DND-41 (cell line): ENCODE measurements around the gene PDCD5.
A peak's percentile ranks its signal among the peaks of the same experiment; 100 is the strongest.

Experiments used
- ATAC-seq: fragments of 200-7000 bp; cut with Tn5 transposase; 3 replicates; pipeline ENCODE4 v1.9.1; 2021; ENCODE audit warnings: low read depth; ENCODE audit not compliant: insufficient read depth
- DNase-seq: peaks from one replicate; pipeline ENCODE4 v3.0.0-alpha.2; 2020
- H2AFZ ChIP-seq: 2 replicates; pipeline ENCODE4 v1.6.0; 2012; ENCODE audit warnings: low read depth, low read length
- H3K27ac ChIP-seq: 2 replicates; pipeline ENCODE4 v1.5.1; 2012; ENCODE audit warnings: low read length, inconsistent platforms
- H3K27me3 ChIP-seq: fragments of 200-600 bp; sonication (generic); 2 replicates; pipeline ENCODE4 v1.6.0; 2012; ENCODE audit warnings: low read length, mild to moderate bottlenecking, inconsistent platforms; ENCODE audit not compliant: insufficient read depth, poor library complexity
- H3K36me3 ChIP-seq: 2 replicates; pipeline ENCODE4 v1.5.1; 2012; ENCODE audit warnings: low read length, inconsistent platforms; ENCODE audit not compliant: insufficient read depth
- H3K4me1 ChIP-seq: 2 replicates; pipeline ENCODE4 v1.5.1; 2012; ENCODE audit warnings: mild to moderate bottlenecking, low read length; ENCODE audit not compliant: insufficient read depth
- H3K4me2 ChIP-seq: 2 replicates; pipeline ENCODE4 v1.6.0; 2012; ENCODE audit warnings: mild to moderate bottlenecking, moderate library complexity, low read length, inconsistent platforms; ENCODE audit not compliant: insufficient read depth
- H3K4me3 ChIP-seq, 2 experiments: fragments of 200-600 bp in 1 of 2; shearing (Covaris generic) in 1 of 2; 2 replicates each; pipeline ENCODE4 v1.5.1; 2012 to 2016; ENCODE audit warnings: inconsistent platforms in 2 of 2, low read length in 2 of 2, mild to moderate bottlenecking in 2 of 2, low read depth in 1 of 2, moderate library complexity in 1 of 2
- H3K79me2 ChIP-seq: 2 replicates; pipeline ENCODE4 v1.6.0; 2012; ENCODE audit warnings: low read length, inconsistent platforms; ENCODE audit not compliant: insufficient read depth
- H3K9ac ChIP-seq: 2 replicates; pipeline ENCODE4 v1.6.0; 2012; ENCODE audit warnings: low read depth, mild to moderate bottlenecking, inconsistent platforms, low read length, moderate library complexity
- H3K9me3 ChIP-seq: 2 replicates; pipeline ENCODE4 v1.5.1; 2012; ENCODE audit warnings: low read length, moderate library complexity, mild to moderate bottlenecking, inconsistent platforms; ENCODE audit not compliant: insufficient read depth, severe bottlenecking
- H4K20me1 ChIP-seq: 2 replicates; pipeline ENCODE4 v1.6.0; 2012; ENCODE audit warnings: low read length; ENCODE audit not compliant: insufficient read depth
- CTCF ChIP-seq: IDR thresholded peaks from 2 replicates; pipeline ENCODE4 v1.5.1; 2012; ENCODE audit warnings: borderline replicate concordance, low read length, moderate library complexity, mild to moderate bottlenecking; ENCODE audit not compliant: poor library complexity, severe bottlenecking; ENCODE audit errors: extremely low read depth
- EZH2 ChIP-seq: IDR thresholded peaks from 3 replicates; pipeline ENCODE4 v1.6.1; 2012; ENCODE audit warnings: borderline replicate concordance, low read depth, mild to moderate bottlenecking, moderate library complexity, low read length, inconsistent platforms; ENCODE audit not compliant: severe bottlenecking

The PDCD5 gene

DNA sequence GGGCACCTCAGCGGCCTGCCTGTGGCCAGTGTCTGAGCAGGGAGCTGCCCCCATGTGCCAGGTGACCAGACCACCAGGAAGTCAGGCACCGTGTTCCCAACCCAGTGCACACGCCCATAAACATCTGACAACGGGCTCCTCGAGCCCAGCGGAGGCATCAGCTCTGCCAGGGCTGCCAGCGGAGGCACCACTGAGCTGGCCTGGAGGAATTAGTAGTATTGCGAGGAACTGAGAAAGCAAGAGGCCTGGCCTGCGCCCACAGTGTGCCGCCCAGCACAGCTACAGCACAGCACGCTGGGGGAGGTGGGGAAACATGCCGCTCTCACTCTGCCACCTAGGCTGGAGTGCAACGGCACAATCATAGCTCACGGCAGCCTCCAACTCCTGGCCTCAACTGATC is 49.3 kb downstream of the PDCD5 start:
- H3K9me3 ChIP-seq: no peaks in the 10 kb centered on the region
- no peak overlapping the region for H2AFZ ChIP-seq
- H4K20me1 ChIP-seq: no peaks in the 10 kb centered on the region
- no peaks in the 10 kb centered on the region for H3K27me3 ChIP-seq
- no peak for ATAC-seq
- H3K4me1 ChIP-seq: no peaks in the 10 kb centered on the region
- H3K79me2 ChIP-seq: no peaks in the 10 kb centered on the region
- H3K4me3 ChIP-seq: no peak overlapping the region
- no peak overlapping the region for H3K4me2 ChIP-seq
- TF ChIP-seq CTCF (peak; percentile 35), EZH2 (no peak)
- H3K27ac ChIP-seq: no peak overlapping the region
- H3K9ac ChIP-seq: no peak overlapping the region
- H3K36me3 ChIP-seq: peaks cover 63% of the 10 kb centered on the region
- no peak for DNase-seq

DNA sequence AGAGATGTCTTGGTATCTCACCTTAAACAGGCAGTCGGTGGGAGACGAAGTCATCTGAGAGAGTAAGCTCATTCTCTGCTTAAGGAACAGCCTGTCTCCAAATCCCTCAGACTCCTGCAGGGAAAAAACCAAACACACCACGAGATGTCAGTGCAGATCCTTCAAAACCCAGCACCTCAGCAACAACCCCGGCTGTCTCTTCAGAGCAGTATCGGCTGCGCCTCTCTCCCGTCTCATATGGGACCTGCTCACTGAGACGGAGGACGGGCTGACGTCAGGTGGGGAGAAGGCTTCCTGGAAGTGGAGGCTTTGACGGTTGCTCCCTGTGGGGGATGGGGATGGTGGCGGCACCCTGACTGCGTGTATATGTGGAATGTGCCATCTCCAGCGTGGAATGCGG is 50.4 kb downstream of the PDCD5 start:
- no peaks in the 10 kb centered on the region for H3K27me3 ChIP-seq
- peaks cover 65% of the 10 kb centered on the region for H3K36me3 ChIP-seq
- H3K4me1 ChIP-seq: no peaks in the 10 kb centered on the region
- ATAC-seq: no peak
- H3K9me3 ChIP-seq: no peaks in the 10 kb centered on the region
- TF ChIP-seq CTCF (no peak), EZH2 (no peak)
- H2AFZ ChIP-seq: no peak overlapping the region
- H3K9ac ChIP-seq: no peak overlapping the region
- no peak overlapping the region for H3K4me3 ChIP-seq
- no peak for DNase-seq
- no peaks in the 10 kb centered on the region for H3K79me2 ChIP-seq
- H3K4me2 ChIP-seq: no peak overlapping the region
- no peaks in the 10 kb centered on the region for H4K20me1 ChIP-seq
- no peak overlapping the region for H3K27ac ChIP-seq
